Right hindlimb (tissue), 1 donor: ENCODE data around the gene REPS2.
"Not testable (repeated sequence)": the region's sequence is repeated elsewhere in the genome, so short reads cannot be mapped to it uniquely, and the experiment has no call there.

Experiments
- DNase-seq: peaks from one replicate; pipeline ENCODE4 v3.0.0-alpha.2; 2018

The REPS2 gene

DNA sequence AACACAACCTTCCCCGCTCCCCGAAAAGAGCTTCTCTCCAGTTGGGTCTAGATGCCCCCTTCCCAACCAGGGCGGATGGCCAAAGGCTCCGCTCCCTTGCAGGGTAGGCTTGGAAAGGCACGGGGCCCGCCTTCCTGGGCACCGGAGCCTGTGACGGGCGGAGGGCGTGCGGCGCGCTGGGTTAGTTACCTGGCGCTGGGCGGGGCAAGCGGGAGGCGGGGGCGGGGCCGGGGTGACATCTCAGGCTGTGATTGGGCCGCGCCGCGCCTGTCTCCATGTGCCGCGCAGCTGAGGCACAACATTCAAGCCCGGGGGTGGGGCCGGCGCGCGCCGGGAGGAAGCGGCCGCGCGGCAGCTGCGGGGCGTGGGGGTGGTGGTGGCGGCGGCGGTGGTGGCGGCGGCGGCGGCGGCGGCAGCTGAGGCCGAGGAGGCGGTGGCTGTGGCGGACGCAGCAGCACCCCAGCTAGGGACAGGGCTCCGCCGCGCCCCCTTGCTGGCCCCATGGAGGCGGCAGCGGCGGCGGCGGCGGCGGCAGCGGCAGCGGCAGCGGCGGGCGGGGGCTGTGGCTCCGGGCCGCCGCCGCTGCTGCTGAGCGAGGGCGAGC, at the start of gene REPS2:
REPS2 (plus strand) TSS at position 298 of the 604 bp plus-strand sequence; CDS start at position 502, 204 bp downstream.
- peak; percentile 86 for DNase-seq

DNA sequence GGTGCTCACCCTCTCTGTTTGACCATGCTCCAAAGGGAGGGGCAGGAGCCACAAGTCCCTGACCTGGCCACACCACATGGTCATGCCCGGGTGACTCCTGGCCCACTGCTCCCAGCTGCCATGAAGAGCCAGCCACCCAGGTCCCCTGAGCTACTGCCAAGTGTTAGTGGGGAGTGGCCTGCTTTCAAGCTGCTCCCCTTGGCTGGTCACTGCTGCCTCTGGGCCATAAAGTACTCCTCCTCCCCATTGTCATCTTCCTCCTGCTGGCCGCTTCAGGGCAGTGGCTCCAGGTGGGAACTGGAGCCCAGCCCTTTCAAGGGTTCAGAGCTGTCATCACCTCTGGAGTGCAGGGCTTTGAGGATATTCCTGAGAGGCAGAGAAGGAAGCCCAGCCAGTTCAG, 49.0 kb upstream of the REPS2 start:
- DNase-seq: no peak

DNA sequence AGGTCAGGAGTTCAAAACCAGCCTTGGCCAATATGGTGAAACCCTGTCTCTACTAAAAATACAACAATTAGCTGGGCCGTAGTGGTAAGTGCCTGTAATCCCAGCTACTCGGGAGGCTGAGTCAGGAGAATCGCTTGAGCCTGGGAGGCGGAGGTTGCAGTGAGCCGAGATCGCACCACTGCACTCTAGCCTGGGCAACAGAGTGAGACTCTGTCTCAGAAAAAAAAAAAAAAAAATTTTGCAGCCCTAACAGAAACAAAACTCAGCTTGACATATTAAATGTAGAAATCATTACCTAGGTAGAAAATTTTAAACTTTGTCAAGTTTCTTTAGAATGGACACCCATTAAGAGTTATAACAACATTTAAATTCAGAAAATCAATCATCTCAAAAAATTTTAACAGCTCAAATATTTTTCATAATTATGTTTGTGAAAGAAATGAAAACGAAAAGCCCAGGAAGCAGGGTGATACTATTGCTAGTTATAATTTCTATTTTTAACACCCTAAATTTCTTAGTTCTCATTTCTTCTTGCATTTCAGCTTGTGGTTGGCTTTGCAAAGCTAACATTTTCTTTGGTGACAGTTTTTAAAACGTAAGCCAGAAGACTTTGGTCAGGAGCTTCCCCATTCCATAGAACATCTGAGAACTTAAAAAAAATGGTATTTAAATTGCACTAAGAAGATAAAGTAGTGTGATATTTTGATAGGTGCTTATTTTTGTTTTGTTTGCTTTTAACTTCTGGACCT, 43.0 kb upstream of the REPS2 start:
- no peak for DNase-seq

GRCh38 chrX:16910376-16910775, 36.1 kb upstream of the REPS2 start:
- DNase-seq: no peak

DNA sequence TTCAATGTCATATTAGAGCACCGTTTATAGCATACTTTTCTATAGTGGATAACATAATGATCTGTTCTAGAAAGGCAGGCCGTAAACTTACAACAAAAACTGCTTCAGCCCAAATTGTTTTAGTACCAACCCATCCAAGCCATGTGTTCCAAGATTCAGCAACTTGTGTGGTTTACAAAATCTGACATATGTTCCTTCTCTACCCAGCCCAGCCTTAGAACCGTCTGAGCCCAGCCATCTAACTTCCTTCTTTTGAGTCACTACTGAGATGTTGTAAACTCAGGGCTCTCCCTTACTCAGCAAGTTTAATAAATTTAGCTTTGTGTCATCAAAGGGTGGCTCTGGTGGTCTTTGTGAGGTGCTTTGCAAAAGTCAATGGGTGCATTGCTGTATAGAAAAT, 32.4 kb upstream of the REPS2 start:
- DNase-seq: no peak

DNA sequence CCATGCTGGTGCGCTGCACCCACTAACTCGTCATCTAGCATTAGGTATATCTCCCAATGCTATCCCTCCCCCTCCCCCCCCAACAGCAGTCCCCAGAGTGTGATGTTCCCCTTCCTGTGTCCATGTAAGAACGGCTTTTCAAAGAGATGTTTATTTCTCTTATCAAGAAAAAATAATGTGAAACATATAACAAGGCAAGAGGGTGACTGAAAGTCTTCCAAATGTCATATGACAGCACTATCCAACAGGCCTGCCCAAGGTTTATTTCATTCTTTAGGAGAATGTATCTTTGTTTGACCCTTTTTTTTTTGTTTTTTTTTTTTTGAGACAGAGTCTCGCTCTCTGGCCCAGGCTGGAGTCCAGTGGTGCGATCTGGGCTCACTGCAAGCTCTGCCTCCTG, 29.9 kb upstream of the REPS2 start:
- no peak for DNase-seq

DNA sequence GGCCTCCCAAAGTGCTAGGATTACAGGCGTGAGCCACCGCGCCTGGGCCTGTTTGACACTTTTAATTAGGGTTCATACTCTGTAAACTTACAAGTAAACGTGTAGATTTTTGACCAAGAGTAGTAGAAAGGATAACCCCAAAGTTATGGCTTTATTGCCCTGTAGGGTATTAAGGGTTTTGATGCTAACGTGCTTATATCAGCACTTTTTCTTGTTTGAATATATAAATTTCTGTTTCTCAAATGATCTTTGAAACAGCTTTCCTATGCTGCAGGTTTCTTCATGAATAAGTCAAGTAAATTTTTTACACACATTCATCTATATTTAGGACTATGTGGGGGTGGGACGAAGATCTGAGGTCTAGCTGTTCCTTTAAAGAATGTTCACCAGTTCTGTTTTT, 29.3 kb upstream of the REPS2 start:
- DNase-seq: no peak

DNA sequence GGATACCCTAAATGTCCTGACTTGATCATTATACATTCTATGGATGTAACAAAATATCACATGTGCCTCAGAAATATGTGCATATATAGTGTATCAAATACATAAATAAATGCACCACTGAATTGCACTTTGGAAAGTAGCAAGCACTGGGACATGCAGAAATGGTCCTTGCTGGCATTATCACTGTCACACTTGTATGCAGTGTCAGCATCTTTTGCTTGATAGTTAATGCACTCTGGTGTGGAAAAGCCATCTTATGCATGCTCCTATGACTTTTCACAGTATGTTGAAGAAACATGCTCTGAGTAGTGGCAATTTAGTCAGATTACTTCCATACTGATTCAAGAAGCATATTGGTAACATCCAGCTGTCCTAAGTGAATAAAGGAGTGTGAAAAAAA, 27.5 kb upstream of the REPS2 start:
- DNase-seq: no peak

GRCh38 chrX:16920075-16920474, 26.4 kb upstream of the REPS2 start:
- DNase-seq: no peak

DNA sequence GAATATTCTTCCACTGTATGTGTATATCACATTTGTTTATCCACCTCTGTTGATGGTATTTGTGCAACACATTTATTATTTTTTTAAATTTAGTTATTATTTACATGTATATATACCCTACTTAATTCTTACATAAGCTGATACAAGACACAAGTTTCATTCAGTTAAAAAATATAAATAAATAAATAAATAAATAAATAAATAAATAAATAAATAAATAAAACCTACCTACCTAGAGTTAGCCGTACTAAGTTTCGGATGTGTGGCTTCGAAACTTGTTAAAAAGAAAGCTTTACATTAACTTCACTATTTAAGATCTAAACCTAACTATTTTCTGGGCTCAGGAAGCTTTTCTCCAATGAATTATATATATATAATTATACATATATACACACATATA, 23.3 kb upstream of the REPS2 start:
- no peak for DNase-seq

DNA sequence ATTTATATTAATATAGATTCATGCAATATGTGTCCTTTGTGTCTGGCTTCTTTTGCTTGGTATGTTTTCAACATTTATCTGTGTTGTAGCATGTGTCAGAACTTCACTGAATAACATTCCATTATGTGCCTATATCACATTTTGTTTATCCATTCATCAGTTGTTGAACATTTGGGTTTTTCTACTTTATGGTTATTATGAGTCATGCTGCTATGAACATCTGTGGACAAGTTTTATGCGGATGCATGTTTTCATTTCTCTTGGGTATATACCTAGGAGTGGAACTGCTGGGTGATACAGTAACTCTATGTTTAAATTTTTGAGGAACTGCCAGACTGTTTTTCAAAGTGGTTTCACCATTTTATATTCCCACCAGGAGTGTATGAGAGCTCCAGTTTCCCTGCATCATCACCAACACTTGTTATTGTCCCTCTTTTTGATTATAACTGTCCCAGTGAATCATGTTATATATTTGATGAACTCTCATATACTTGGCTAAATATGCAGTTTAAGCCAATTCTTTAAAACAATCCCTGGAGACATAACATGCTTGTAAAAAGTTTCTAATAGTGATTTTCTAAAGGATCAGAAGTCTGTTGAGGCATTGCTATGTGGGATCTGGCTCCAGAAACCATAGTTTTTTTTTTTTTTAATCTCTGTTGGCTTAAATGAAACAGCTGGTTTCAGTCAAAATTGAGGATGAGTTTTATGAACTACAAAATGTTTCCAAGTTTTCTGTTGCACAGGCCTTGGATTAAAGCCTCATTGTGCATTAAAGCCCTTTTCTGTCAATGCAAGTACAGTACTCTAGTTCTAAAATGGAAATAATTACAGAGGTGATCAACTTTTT, 21.6 kb upstream of the REPS2 start:
- DNase-seq: no peak

- no peak for DNase-seq
Measured at GRCh38 chrX:16930392-16930791, 16.1 kb upstream of the REPS2 start.

DNA sequence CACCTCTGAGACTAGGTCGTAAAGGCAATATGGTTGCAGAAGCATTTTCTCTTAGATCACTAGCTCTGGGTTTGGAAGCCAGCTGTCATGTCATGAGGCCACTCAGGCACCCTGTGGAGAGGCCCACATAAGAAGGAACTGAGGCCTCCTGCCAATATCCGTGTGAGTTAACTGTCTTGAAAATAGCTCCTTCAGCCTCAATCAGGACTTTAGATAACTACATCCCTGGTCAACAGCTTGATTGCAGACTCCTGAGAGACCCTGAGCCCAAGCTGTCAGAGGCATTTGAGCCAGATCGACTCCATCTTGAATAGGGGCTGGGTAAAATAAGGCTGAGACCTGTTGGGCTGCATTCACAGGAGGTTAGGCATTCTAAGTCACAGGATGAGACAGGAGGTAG, 15.1 kb upstream of the REPS2 start:
- no peak for DNase-seq

DNA sequence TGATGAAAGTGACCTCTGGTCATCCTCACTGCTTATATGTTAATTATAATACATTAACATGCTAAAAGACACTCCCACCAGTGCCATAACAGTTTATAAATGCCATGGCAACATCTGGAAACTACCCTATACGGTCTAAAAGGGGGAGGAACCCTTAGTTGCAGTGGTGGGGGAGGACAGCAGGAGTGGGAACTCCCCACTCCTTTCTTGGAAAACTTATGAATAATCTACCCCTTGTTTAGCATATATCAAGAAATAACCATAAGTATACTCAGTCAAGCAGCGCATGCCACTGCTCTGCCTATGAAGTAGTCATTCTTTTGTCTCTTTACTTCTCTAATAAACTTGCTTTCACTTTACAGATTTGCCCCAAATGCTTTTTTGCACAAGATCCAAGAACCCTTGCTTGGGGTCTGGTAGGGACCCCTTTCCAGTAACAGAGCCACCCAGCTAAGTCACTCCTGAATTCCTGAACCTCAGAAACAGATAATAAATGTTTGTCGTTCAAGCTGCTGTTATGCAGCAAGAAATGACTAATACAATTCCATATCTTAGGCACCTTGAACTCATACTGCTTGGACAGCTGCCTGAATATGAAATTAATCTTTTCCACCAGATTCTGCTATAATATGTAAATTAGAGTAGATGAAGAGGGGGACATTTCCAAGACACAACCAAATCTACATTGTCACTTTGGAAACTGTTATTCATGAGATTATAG, 14.4 kb upstream of the REPS2 start:
- no peak for DNase-seq

- no peak for DNase-seq
Measured at GRCh38 chrX:16934185-16934584, 12.3 kb upstream of the REPS2 start.

GRCh38 chrX:16946971-16947562, 609 bp downstream of the REPS2 start:
- DNase-seq: peak; percentile 25

GRCh38 chrX:16950423-16950822, 4.0 kb downstream of the REPS2 start:
- no peak for DNase-seq

GRCh38 chrX:16953606-16954211, 7.3 kb downstream of the REPS2 start:
- no peak for DNase-seq

- DNase-seq: no peak
Measured at GRCh38 chrX:16957751-16958150, 11.3 kb downstream of the REPS2 start.

DNA sequence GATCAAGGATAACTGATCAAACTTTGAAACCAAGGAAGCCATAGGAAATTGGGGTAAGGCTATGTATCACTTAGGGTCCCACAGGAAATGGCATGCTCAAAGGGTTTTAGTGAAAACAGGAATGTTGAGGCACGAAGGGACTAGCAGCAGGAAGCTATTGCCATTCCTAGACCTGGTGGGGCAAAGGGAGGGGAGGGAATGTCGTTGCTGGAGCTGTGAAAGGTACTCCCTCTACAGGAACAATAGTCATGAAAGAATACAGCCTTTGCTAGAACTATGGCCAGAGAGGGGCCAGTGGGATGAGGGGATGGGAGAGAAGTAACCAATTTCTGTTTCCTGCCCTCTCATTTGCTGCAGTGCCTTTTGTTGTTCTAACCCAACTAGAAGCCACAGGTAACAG, 11.9 kb downstream of the REPS2 start:
- DNase-seq: no peak

DNA sequence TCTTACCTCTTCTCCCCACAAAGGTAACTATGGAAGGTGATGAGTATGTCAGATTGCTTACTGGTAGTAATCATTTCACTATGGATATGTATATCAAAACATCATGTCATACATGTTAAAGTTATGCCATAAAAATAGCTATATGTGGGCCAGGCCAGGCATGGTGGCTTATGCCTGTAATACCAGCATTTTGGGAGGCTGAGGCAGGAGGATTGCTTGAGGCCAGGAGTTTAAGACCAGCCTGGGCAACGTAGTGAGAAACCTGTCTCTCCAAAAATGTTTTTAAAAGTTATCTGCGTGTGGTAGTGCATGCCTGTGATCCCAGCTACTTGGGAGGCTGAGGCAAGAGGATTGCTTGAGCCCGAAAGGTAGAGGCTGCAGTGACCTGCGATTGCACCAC, 16.2 kb downstream of the REPS2 start:
- not testable (repeated sequence) for DNase-seq

GRCh38 chrX:16963216-16963615, 16.8 kb downstream of the REPS2 start:
- DNase-seq: no peak
